Keratinocyte (primary cell): Measurements from ENCODE around the gene SAPCD1. TPM values are rescaled to one million over a fixed set of nuclear protein-coding genes. Genes with fewer than 3 reads are reported as not detected.

ENCODE experiments used
- DNase-seq: peaks from one replicate; pipeline ENCODE4 v3.0.0-alpha.2; 2011; ENCODE audit warnings: low read depth, missing footprints, low spot score
- FAIRE-seq: peaks from 2 replicates; lab custom pipeline; 2011; peaks lifted over from hg19 to GRCh38; lab: Jason Lieb, UNC
- H2AFZ ChIP-seq: 2 replicates; pipeline ENCODE4 v1.6.0; 2012; ENCODE audit warnings: low read length, control low read depth, inconsistent platforms; ENCODE audit not compliant: control insufficient read depth
- H3K27ac ChIP-seq: 2 replicates; pipeline ENCODE4 v1.5.1; 2011; ENCODE audit warnings: low read length; ENCODE audit not compliant: control insufficient read depth, insufficient read depth
- H3K27me3 ChIP-seq: 3 replicates; pipeline ENCODE4 v1.6.0; 2011; ENCODE audit warnings: low read length; ENCODE audit not compliant: control insufficient read depth, insufficient read depth; ENCODE audit errors: extremely low read depth
- H3K36me3 ChIP-seq, 2 experiments: 2 replicates in 1 of 2; 3 replicates in 1 of 2; pipeline ENCODE4 v1.5.1; 2011; ENCODE audit warnings: low read length in 2 of 2, mild to moderate bottlenecking in 1 of 2; ENCODE audit not compliant: control insufficient read depth in 2 of 2, insufficient read depth in 2 of 2; ENCODE audit errors: extremely low read depth in 1 of 2
- H3K4me1 ChIP-seq: 3 replicates; pipeline ENCODE4 v1.5.1; 2011; ENCODE audit warnings: low read length; ENCODE audit not compliant: control insufficient read depth, insufficient read depth; ENCODE audit errors: extremely low read depth
- H3K4me2 ChIP-seq: 3 replicates; pipeline ENCODE4 v1.6.0; 2011; ENCODE audit warnings: low read depth, low read length; ENCODE audit not compliant: control insufficient read depth, insufficient read depth; ENCODE audit errors: extremely low read depth
- H3K4me3 ChIP-seq, 3 experiments: fragments of 200-600 bp in 1 of 3; sonication (generic) in 1 of 3; 2 replicates in 2 of 3; 3 replicates in 1 of 3; pipeline ENCODE4 v1.5.1; 2011 to 2016; ENCODE audit warnings: low read length in 3 of 3, mild to moderate bottlenecking in 3 of 3, control low read depth in 2 of 3, inconsistent platforms in 1 of 3, low read depth in 1 of 3, mixed read lengths in 1 of 3, mixed run types in 1 of 3, moderate library complexity in 1 of 3; ENCODE audit not compliant: control insufficient read depth in 2 of 3, insufficient read depth in 2 of 3; ENCODE audit errors: extremely low read depth in 1 of 3
- H3K79me2 ChIP-seq: 2 replicates; pipeline ENCODE4 v1.6.0; 2012; ENCODE audit warnings: low read length; ENCODE audit not compliant: control insufficient read depth, insufficient read depth
- H3K9ac ChIP-seq: 3 replicates; pipeline ENCODE4 v1.6.0; 2011; ENCODE audit warnings: low read length; ENCODE audit not compliant: control insufficient read depth, insufficient read depth; ENCODE audit errors: extremely low read depth
- H3K9me1 ChIP-seq: 3 replicates; pipeline ENCODE4 v1.6.0; 2011; ENCODE audit warnings: low read length; ENCODE audit not compliant: control insufficient read depth, insufficient read depth; ENCODE audit errors: extremely low read depth
- H3K9me3 ChIP-seq: 2 replicates; pipeline ENCODE4 v1.5.1; 2012; ENCODE audit warnings: low read depth, low read length; ENCODE audit not compliant: control insufficient read depth
- H4K20me1 ChIP-seq: 3 replicates; pipeline ENCODE4 v1.6.0; 2011; ENCODE audit warnings: low read length; ENCODE audit not compliant: control insufficient read depth, insufficient read depth; ENCODE audit errors: extremely low read depth
- EZH2 ChIP-seq: IDR thresholded peaks from one replicate; pipeline ENCODE4 v1.6.1; 2012; ENCODE audit warnings: inconsistent platforms, mild to moderate bottlenecking, low read length, moderate library complexity
- dilution Hi-C: fragments of 300-500 bp; cut with MboI; formaldehyde crosslinking; loops from one replicate; pipeline ENCODE4 v1.7.0; 2020; ENCODE audit warnings: low sequenced_read_pairs; ENCODE audit not compliant: extremely low pct_ligation_motif_present
- polyA plus RNA-seq, 5 experiments: library from polyadenylated mRNA; depleted of rRNA in 3 of 5; stranded (reverse) in 3 of 5; stranded (forward) in 1 of 5; unstranded in 1 of 5; fragments of >200 nt; gene quantifications; 1 replicate in 1 of 5; 2 replicates in 3 of 5; 3 replicates in 1 of 5; pipeline versions ENCODE4 v1.2.1 to v1.2.3, GENCODE V29; 2011 to 2012; ENCODE audit warnings: missing spikeins in 2 of 5, low read depth in 1 of 5, low replicate concordance in 1 of 5
- TF ChIP-seq, protein P1 (sequence below), 3 experiments: IDR thresholded peaks in 1 of 3; conservative IDR thresholded peaks in 1 of 3; optimal IDR thresholded peaks in 1 of 3; 2 replicates in 2 of 3; 3 replicates in 1 of 3; pipeline versions ENCODE3 to v1.5.1; 2011; ENCODE audit warnings: low read length in 3 of 3, mild to moderate bottlenecking in 3 of 3, moderate library complexity in 2 of 3, control low read depth in 1 of 3, inconsistent platforms in 1 of 3; ENCODE audit not compliant: insufficient read depth in 2 of 3; ENCODE audit errors: extremely low read depth in 1 of 3

SAPCD1 gene
- polyA plus RNA-seq, 1 donor (not counting 4 experiments of a cell fraction or from before 2014, with no cell fraction given): 2.1 TPM

DNA sequence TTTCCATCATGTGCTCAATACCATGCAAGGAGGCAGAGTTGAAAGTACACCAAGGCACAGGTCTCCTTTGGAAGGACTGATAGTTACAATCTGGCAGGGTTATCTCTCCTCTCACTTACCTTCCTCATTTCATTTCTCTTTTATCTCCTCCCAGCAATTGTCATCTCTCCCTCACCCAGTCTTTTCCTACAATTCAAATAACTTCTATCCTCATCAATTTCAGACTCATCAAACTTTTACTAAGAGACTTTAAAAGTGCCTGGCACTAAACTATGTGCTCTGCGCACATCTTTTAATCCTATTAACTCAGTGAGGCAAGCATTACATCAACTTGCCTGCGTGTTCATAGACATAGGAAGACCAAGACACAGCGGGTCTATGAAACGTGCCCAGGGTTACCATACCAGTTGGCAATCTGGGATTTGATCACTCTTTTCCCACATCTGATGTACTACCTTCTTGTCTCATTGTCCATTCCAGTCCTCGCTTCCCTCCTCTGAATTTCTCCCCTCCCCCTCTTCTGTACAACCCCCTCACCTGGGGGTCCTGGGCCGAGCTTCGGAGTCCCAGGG is 31.9 kb downstream of the SAPCD1 start:
- no peaks in the 10 kb centered on the region for H3K9me1 ChIP-seq
- H2AFZ ChIP-seq: no peak overlapping the region
- peak overlapping the region; percentile 91 for H3K27ac ChIP-seq
- H3K27me3 ChIP-seq: no peaks in the 10 kb centered on the region
- FAIRE-seq (no peak), DNase-seq (no peak)
- TF ChIP-seq EZH2: no peak
- TF ChIP-seq, protein P1, sequence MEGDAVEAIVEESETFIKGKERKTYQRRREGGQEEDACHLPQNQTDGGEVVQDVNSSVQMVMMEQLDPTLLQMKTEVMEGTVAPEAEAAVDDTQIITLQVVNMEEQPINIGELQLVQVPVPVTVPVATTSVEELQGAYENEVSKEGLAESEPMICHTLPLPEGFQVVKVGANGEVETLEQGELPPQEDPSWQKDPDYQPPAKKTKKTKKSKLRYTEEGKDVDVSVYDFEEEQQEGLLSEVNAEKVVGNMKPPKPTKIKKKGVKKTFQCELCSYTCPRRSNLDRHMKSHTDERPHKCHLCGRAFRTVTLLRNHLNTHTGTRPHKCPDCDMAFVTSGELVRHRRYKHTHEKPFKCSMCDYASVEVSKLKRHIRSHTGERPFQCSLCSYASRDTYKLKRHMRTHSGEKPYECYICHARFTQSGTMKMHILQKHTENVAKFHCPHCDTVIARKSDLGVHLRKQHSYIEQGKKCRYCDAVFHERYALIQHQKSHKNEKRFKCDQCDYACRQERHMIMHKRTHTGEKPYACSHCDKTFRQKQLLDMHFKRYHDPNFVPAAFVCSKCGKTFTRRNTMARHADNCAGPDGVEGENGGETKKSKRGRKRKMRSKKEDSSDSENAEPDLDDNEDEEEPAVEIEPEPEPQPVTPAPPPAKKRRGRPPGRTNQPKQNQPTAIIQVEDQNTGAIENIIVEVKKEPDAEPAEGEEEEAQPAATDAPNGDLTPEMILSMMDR (optimal IDR thresholded peaks at IDR 0.05 in 1 of 3, IDR thresholded peaks at IDR 0.05 in 1 of 3, conservative IDR thresholded peaks at IDR 0.05 in 1 of 3; ENCODE audit: extremely low read depth in 1 of 3, insufficient read depth in 2 of 3, low read length in 3 of 3): no peak
- H4K20me1 ChIP-seq: no peaks in the 10 kb centered on the region
- dilution Hi-C loops: no loop called here
- H3K9me3 ChIP-seq: no peaks in the 10 kb centered on the region
- H3K79me2 ChIP-seq: peaks cover 35% of the 10 kb centered on the region
- peaks cover 32% of the 10 kb centered on the region for H3K4me1 ChIP-seq
- peak overlapping the region; percentile 78 to 90 (median 80) for H3K4me3 ChIP-seq
- H3K36me3 ChIP-seq: peaks cover 9 to 26% of the 10 kb centered on the region in 2 experiments
- peak overlapping the region; percentile 72 for H3K4me2 ChIP-seq
- peak overlapping the region; percentile 98 for H3K9ac ChIP-seq

DNA sequence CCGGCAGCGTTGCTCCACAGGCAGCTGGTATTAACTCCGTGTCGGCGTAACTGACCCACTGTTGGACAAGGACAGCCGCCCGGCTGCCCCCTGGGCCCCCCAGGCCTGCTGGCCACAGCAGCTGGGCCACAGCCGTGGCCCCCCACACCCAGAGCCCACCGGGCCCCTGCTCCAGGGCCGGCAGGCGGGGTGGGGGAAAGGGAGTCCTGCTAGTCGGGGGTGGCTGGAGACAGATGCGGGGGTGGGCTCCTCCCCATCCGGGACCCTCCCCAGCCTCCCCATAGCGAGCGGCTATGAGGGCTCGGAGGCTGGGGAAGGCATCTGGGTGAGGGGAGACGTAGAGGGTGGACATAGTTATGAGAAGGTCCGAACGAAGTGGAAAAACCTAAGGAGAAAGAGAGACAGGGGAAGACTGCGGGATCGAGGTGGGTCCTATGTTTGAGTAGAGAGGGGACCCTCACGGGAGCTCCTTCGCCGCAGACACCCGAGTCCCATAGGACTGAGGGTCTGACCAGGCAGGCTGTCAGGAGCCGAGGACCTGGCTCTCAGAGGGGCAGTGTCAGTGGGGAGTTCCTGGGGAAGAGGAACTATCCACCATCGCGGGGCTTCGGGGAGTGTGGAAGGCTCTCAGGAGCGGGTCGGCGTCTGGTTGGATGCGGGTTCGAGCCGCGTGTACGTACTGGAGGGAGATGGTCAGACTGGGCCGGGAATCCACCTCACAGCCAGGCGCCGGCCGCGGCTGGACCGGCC is 32.6 kb downstream of the SAPCD1 start:
- DNase-seq: no peak
- FAIRE-seq: no peak
- Histone ChIP-seq H3K27me3 (no peaks in the 10 kb centered on the region), H3K79me2 (peaks cover 33% of the 10 kb centered on the region), H3K4me3 (peak overlapping the region; percentile 78 to 90 (median 80)), H3K27ac (peak overlapping the region; percentile 91), H2AFZ (peak overlapping the region; percentile 58), H4K20me1 (no peaks in the 10 kb centered on the region), H3K9me3 (no peaks in the 10 kb centered on the region), H3K36me3 (peaks cover 8 to 23% of the 10 kb centered on the region in 2 experiments), H3K4me2 (peak overlapping the region; percentile 72), H3K9ac (peak overlapping the region; percentile 98), H3K9me1 (no peaks in the 10 kb centered on the region), H3K4me1 (peaks cover 32% of the 10 kb centered on the region)
- dilution Hi-C loops: no loop called here
- no peak for TF ChIP-seq EZH2
- TF ChIP-seq, protein P1 (optimal IDR thresholded peaks at IDR 0.05 in 1 of 3, IDR thresholded peaks at IDR 0.05 in 1 of 3, conservative IDR thresholded peaks at IDR 0.05 in 1 of 3; ENCODE audit: extremely low read depth in 1 of 3, insufficient read depth in 2 of 3, low read length in 3 of 3): no peak
